Measurements from ENCODE around the gene USP14.

USP14 gene

GRCh38 chr18:227902-228301 is 69.5 kb downstream of the USP14 start:
- DNase-seq (ENCODE audit: low spot score): no peak

GRCh38 chr18:228586-228985 is 70.2 kb downstream of the USP14 start:
- no peak for DNase-seq (ENCODE audit: low spot score)

GRCh38 chr18:231563-231962 is 73.2 kb downstream of the USP14 start:
- DNase-seq (ENCODE audit: low spot score): no peak

GRCh38 chr18:240175-240574 is 81.8 kb downstream of the USP14 start:
- DNase-seq (ENCODE audit: low spot score): no peak

GRCh38 chr18:245282-245847 is 87.0 kb downstream of the USP14 start:
- no peak for DNase-seq (ENCODE audit: low spot score)

GRCh38 chr18:248053-248452 is 89.7 kb downstream of the USP14 start:
- DNase-seq (ENCODE audit: low spot score): no peak

GRCh38 chr18:250685-251084 is 92.3 kb downstream of the USP14 start:
- DNase-seq (ENCODE audit: low spot score): no peak

GRCh38 chr18:251572-251971 is 93.2 kb downstream of the USP14 start:
- no peak for DNase-seq (ENCODE audit: low spot score)

GRCh38 chr18:253121-253520 is 94.8 kb downstream of the USP14 start:
- no peak for DNase-seq (ENCODE audit: low spot score)

- DNase-seq (ENCODE audit: low spot score): no peak
These were observed 96.8 kb downstream of the USP14 start for GRCh38 chr18:255171-255570.

- no peak for DNase-seq (ENCODE audit: low spot score)
These were observed 102.2 kb downstream of the USP14 start for GRCh38 chr18:260547-260946.

GRCh38 chr18:261398-262073 is 103.2 kb downstream of the USP14 start:
- DNase-seq (ENCODE audit: low spot score): no peak

Measured in SW480 (cell line).